HEK293 (cell line): ENCODE results near the gene PIGW.

Source experiments
- CTCF ChIA-PET: fragments of 350-600 bp; formaldehyde crosslinking; extraction: SDS; loops from one replicate; lab custom pipeline; 2021; ENCODE audit warnings: antibody characterized with exemption; lab: Yijun Ruan, JAX
- POLR2A ChIA-PET: fragments of 300-600 bp; formaldehyde crosslinking; extraction: SDS; loops from one replicate; lab custom pipeline; 2020; ENCODE audit warnings: antibody characterized with exemption, inconsistent platforms; lab: Yijun Ruan, JAX
- H3K27ac ChIP-seq: fragments of 200-500 bp; sonication (Bioruptor generic); 2 replicates; pipeline ENCODE4 v1.5.1; 2014; ENCODE audit warnings: low read depth, low read length, control low read depth, inconsistent platforms; ENCODE audit errors: extremely low read depth
- H3K36me3 ChIP-seq, 2 experiments: fragments of 200-500 bp in 1 of 2; sonication (Bioruptor generic) in 1 of 2; 1 replicate in 1 of 2; 2 replicates in 1 of 2; pipeline ENCODE4 v1.5.1; 2014 to 2017; ENCODE audit warnings: inconsistent platforms in 2 of 2, low read length in 2 of 2; ENCODE audit not compliant: control insufficient read depth in 2 of 2, insufficient read depth in 1 of 2
- H3K4me1 ChIP-seq: fragments of 200-500 bp; sonication (Bioruptor generic); 2 replicates; pipeline ENCODE4 v1.5.1; 2014; ENCODE audit warnings: mild to moderate bottlenecking, low read length, inconsistent platforms; ENCODE audit not compliant: control insufficient read depth, insufficient read depth
- H3K4me3 ChIP-seq: 2 replicates; pipeline ENCODE4 v1.5.1; 2011; ENCODE audit warnings: low read depth, mild to moderate bottlenecking, control low read depth, low read length, moderate library complexity
- H3K9me3 ChIP-seq: fragments of 200-500 bp; sonication (Bioruptor generic); 2 replicates; pipeline ENCODE4 v1.5.1; 2014; ENCODE audit warnings: low read depth, low read length, inconsistent platforms; ENCODE audit not compliant: control insufficient read depth, insufficient read depth
- OSR2 ChIP-seq: fragments of 450-650 bp; formaldehyde crosslinking; IDR thresholded peaks from 2 replicates; pipeline ENCODE4 v1.5.1; 2016; ENCODE audit warnings: missing biosample characterization, missing genetic modification characterization
- PRDM4 ChIP-seq: fragments of 450-650 bp; formaldehyde crosslinking; IDR thresholded peaks from 2 replicates; pipeline ENCODE4 v1.5.1; 2017; ENCODE audit warnings: missing biosample characterization, missing genetic modification characterization
- SALL2 ChIP-seq: fragments of 450-650 bp; formaldehyde crosslinking; IDR thresholded peaks from 2 replicates; pipeline ENCODE4 v1.5.0; 2017; ENCODE audit warnings: missing biosample characterization, mild to moderate bottlenecking, missing genetic modification characterization, borderline replicate concordance
- YY1 ChIP-seq: fragments of 450-650 bp; formaldehyde crosslinking; IDR thresholded peaks from 2 replicates; pipeline ENCODE4 v1.5.1; 2018; ENCODE audit warnings: missing biosample characterization, missing genetic modification characterization
- YY2 ChIP-seq: fragments of 450-650 bp; formaldehyde crosslinking; IDR thresholded peaks from 2 replicates; pipeline ENCODE4 v1.5.1; 2016; ENCODE audit warnings: missing biosample characterization, missing genetic modification characterization
- ZBTB17 ChIP-seq: fragments of 450-650 bp; formaldehyde crosslinking; IDR thresholded peaks from 2 replicates; pipeline ENCODE4 v1.5.1; 2016; ENCODE audit warnings: missing biosample characterization, missing genetic modification characterization
- ZBTB44 ChIP-seq: fragments of 450-650 bp; IDR thresholded peaks from 2 replicates; pipeline ENCODE4 v1.5.1; 2018; ENCODE audit warnings: missing biosample characterization, mild to moderate bottlenecking, missing genetic modification characterization
- ZBTB48 ChIP-seq: fragments of 450-650 bp; formaldehyde crosslinking; IDR thresholded peaks from 2 replicates; pipeline ENCODE4 v1.5.1; 2016; ENCODE audit warnings: missing biosample characterization, missing genetic modification characterization
- ZFP3 ChIP-seq: fragments of 450-650 bp; formaldehyde crosslinking; IDR thresholded peaks from 2 replicates; pipeline ENCODE4 v1.5.1; 2016; ENCODE audit warnings: low read depth, missing biosample characterization, missing genetic modification characterization
- ZFP37 ChIP-seq: fragments of 450-650 bp; formaldehyde crosslinking; IDR thresholded peaks from 2 replicates; pipeline ENCODE4 v1.5.1; 2016; ENCODE audit warnings: missing biosample characterization, missing genetic modification characterization
- ZNF146 ChIP-seq: fragments of 450-650 bp; formaldehyde crosslinking; IDR thresholded peaks from 2 replicates; pipeline ENCODE4 v1.5.1; 2016; ENCODE audit warnings: missing biosample characterization, missing genetic modification characterization
- ZNF211 ChIP-seq: fragments of 450-650 bp; formaldehyde crosslinking; IDR thresholded peaks from 2 replicates; pipeline ENCODE4 v1.5.1; 2016; ENCODE audit warnings: low read depth, missing biosample characterization, missing genetic modification characterization
- ZNF239 ChIP-seq: fragments of 450-650 bp; formaldehyde crosslinking; IDR thresholded peaks from 2 replicates; pipeline ENCODE4 v1.5.1; 2016; ENCODE audit warnings: missing biosample characterization, missing genetic modification characterization
- ZNF335 ChIP-seq: fragments of 450-650 bp; formaldehyde crosslinking; conservative IDR thresholded peaks from 2 replicates; pipeline ENCODE4 v1.5.1; 2016; ENCODE audit warnings: missing biosample characterization, missing genetic modification characterization
- ZNF394 ChIP-seq: fragments of 450-650 bp; formaldehyde crosslinking; IDR thresholded peaks from 2 replicates; pipeline ENCODE4 v1.5.1; 2016; ENCODE audit warnings: missing biosample characterization, missing genetic modification characterization, mild to moderate bottlenecking, moderate library complexity, borderline replicate concordance
- ZNF433 ChIP-seq: fragments of 450-650 bp; formaldehyde crosslinking; IDR thresholded peaks from 2 replicates; pipeline ENCODE4 v1.5.1; 2016; ENCODE audit warnings: missing biosample characterization, missing genetic modification characterization, low read depth
- ZNF48 ChIP-seq: fragments of 450-650 bp; formaldehyde crosslinking; IDR thresholded peaks from 2 replicates; pipeline ENCODE4 v1.5.1; 2016; ENCODE audit warnings: missing biosample characterization, missing genetic modification characterization
- ZNF549 ChIP-seq: fragments of 450-650 bp; IDR thresholded peaks from 2 replicates; pipeline ENCODE4 v1.5.1; 2018; ENCODE audit warnings: missing biosample characterization, missing genetic modification characterization, mild to moderate bottlenecking, inconsistent platforms, moderate library complexity
- ZNF600 ChIP-seq: fragments of 450-650 bp; formaldehyde crosslinking; IDR thresholded peaks from 2 replicates; pipeline ENCODE4 v1.5.1; 2016; ENCODE audit warnings: missing biosample characterization, missing genetic modification characterization
- ZNF621 ChIP-seq: fragments of 450-650 bp; formaldehyde crosslinking; IDR thresholded peaks from 2 replicates; pipeline ENCODE4 v1.5.1; 2017; ENCODE audit warnings: missing biosample characterization, missing genetic modification characterization
- ZNF664 ChIP-seq: fragments of 450-650 bp; formaldehyde crosslinking; IDR thresholded peaks from 2 replicates; pipeline ENCODE4 v1.5.1; 2016; ENCODE audit warnings: missing biosample characterization, missing genetic modification characterization
- ZNF707 ChIP-seq: fragments of 450-650 bp; formaldehyde crosslinking; IDR thresholded peaks from 2 replicates; pipeline ENCODE4 v1.5.1; 2016; ENCODE audit warnings: missing biosample characterization, missing genetic modification characterization
- ZNF776 ChIP-seq: fragments of 450-650 bp; formaldehyde crosslinking; IDR thresholded peaks from 2 replicates; pipeline ENCODE4 v1.5.0; 2017; ENCODE audit warnings: missing biosample characterization, missing genetic modification characterization, borderline replicate concordance
- ZNF777 ChIP-seq: fragments of 450-650 bp; formaldehyde crosslinking; IDR thresholded peaks from 2 replicates; pipeline ENCODE4 v1.5.1; 2017; ENCODE audit warnings: missing biosample characterization, missing genetic modification characterization, borderline replicate concordance
- ZXDB ChIP-seq: fragments of 450-650 bp; formaldehyde crosslinking; IDR thresholded peaks from 2 replicates; pipeline ENCODE4 v1.5.1; 2016; ENCODE audit warnings: missing biosample characterization, missing genetic modification characterization
- TF ChIP-seq, protein P1 (sequence below): IDR thresholded peaks from 2 replicates; pipeline ENCODE4 v1.6.1; 2011; ENCODE audit warnings: mild to moderate bottlenecking, low read depth, low read length, borderline replicate concordance

PIGW gene

GRCh38 chr17:36495076-36495578 lies 39.7 kb upstream of the PIGW start:
- peaks cover 56 to 92% of the 10 kb centered on the region in 2 experiments for H3K36me3 ChIP-seq
- ChIA-PET CTCF (interaction anchor here (2.1 to 2.2 kb wide), 2 partner anchors 12 to 346 kb away, joined by 9 to 11 read pairs; no protein-coding TSS in a partner anchor), POLR2A (interaction anchor here (1.2 to 2.3 kb wide), 4 partner anchors 9 to 106 kb away, joined by 3 to 9 read pairs (median 4); partner anchors contain the start of genes GGNBP2, MRM1 and ZNHIT3)
- H3K27ac ChIP-seq: no peak overlapping the region
- H3K4me3 ChIP-seq: no peak overlapping the region
- H3K4me1 ChIP-seq: no peaks in the 10 kb centered on the region
- TF ChIP-seq ZNF335 (tag by site-specific recombination) (peak; percentile 40), ZBTB17 (peak; percentile 21; the same call in 1 of the 2 replicates), ZNF433 (no peak), PRDM4 (tag by site-specific recombination) (peak; percentile 49; the same call in 1 of the 2 replicates), ZNF600 (tag by site-specific recombination) (peak; percentile 92)
- H3K9me3 ChIP-seq: no peaks in the 10 kb centered on the region

GRCh38 chr17:36496018-36496789 lies 38.6 kb upstream of the PIGW start:
- Histone ChIP-seq H3K4me3 (no peak overlapping the region), H3K9me3 (no peaks in the 10 kb centered on the region), H3K4me1 (no peaks in the 10 kb centered on the region), H3K27ac (no peak overlapping the region), H3K36me3 (peaks cover 49 to 97% of the 10 kb centered on the region in 2 experiments)
- 0 out of 2 replicates have a peak, but pooled peaks have one; percentile 25 for TF ChIP-seq ZBTB48
- TF ChIP-seq, protein P1, sequence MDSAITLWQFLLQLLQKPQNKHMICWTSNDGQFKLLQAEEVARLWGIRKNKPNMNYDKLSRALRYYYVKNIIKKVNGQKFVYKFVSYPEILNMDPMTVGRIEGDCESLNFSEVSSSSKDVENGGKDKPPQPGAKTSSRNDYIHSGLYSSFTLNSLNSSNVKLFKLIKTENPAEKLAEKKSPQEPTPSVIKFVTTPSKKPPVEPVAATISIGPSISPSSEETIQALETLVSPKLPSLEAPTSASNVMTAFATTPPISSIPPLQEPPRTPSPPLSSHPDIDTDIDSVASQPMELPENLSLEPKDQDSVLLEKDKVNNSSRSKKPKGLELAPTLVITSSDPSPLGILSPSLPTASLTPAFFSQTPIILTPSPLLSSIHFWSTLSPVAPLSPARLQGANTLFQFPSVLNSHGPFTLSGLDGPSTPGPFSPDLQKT: no peak
- no peak for TF ChIP-seq ZNF48 (tag by site-specific recombination)
- POLR2A ChIA-PET: interaction anchor here (1.2 to 2.3 kb wide), 3 partner anchors 10 to 105 kb away, joined by 3 to 9 read pairs (median 3); partner anchors contain the start of genes GGNBP2, MRM1 and ZNHIT3
- CTCF ChIA-PET: interaction anchor here (2.1 kb wide), 1 partner anchor 347 kb away, joined by 9 read pairs; no protein-coding TSS in a partner anchor

DNA sequence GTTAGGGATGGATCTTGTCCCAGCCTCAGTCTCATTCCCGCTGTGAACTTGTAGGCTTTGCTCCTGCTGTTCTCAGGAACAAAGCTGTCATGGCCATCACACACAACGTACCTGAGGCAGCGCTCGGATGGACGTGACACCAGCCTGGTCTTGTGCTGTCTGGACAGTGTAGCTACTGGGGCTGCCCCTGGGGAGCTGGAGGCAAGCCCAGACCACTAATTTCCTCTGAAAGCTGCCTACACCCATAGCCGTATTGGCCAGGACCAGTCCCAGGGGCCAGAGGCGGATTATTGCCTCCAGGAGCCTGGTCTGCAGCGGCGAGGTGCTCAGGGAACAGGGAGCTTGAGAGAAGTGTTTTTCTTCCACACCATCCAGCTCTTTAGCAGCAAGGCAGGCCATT lies 36.6 kb upstream of the PIGW start:
- Histone ChIP-seq H3K9me3 (no peaks in the 10 kb centered on the region), H3K4me1 (no peaks in the 10 kb centered on the region), H3K4me3 (no peak overlapping the region), H3K36me3 (peaks cover 41 to 96% of the 10 kb centered on the region in 2 experiments), H3K27ac (no peak overlapping the region; the same call in 1 of the 2 replicates)
- ChIA-PET POLR2A (no interaction called here), CTCF (interaction anchor here (1.2 kb wide), 1 partner anchor 36 kb away, joined by 3 read pairs; no protein-coding TSS in a partner anchor)
- TF ChIP-seq ZNF776: no peak
- no peak for TF ChIP-seq SALL2 (tag by site-specific recombination)
- no peak for TF ChIP-seq ZBTB44 (tag by site-specific recombination)
- no peak for TF ChIP-seq ZNF664
- TF ChIP-seq YY2 (tag by site-specific recombination): no peak
- TF ChIP-seq YY1 (tag by site-specific recombination): no peak
- no peak for TF ChIP-seq ZFP3 (tag by site-specific recombination)
- TF ChIP-seq ZNF48 (tag by site-specific recombination): no peak
- no peak for TF ChIP-seq ZNF146 (tag by site-specific recombination)
- TF ChIP-seq ZNF549: no peak
- no peak for TF ChIP-seq ZNF707
- no peak for TF ChIP-seq ZNF211 (tag by site-specific recombination)
- no peak for TF ChIP-seq ZNF394 (tag by site-specific recombination)
- TF ChIP-seq OSR2 (tag by site-specific recombination): no peak
- no peak for TF ChIP-seq ZFP37
- no peak for TF ChIP-seq ZNF239 (tag by site-specific recombination)
- no peak for TF ChIP-seq ZNF621 (tag by site-specific recombination)
- TF ChIP-seq ZNF777: no peak
- no peak for TF ChIP-seq ZXDB (tag by site-specific recombination)
